NCI-H2196 (cell line): Measurements from ENCODE around the gene SPATA12.

Experiments
- DNase-seq: peaks from one replicate; lab custom pipeline; 2025; ENCODE audit not compliant: unreplicated experiment; lab: John Stamatoyannopoulos, UW

The SPATA12 gene

DNA sequence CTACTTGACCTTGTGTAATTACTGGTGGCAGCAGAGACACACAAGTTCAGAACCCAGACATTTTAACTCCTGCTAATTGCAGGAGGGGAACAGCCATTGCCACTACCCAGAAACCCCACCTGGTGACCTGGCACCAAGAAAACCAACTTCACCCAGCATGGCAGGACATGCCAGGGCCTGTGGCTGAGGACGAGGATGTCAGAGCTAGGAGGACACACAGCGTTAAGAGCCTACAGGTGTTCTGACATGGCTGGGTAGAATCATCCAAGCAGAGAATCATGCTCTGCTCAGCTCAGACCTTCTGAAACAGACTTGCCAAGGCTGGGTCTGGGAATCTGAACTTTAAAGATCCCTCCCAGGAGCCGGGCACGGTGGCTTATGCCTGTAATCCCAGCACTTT is 11.7 kb upstream of the SPATA12 start:
- DNase-seq: peak; percentile 12

DNA sequence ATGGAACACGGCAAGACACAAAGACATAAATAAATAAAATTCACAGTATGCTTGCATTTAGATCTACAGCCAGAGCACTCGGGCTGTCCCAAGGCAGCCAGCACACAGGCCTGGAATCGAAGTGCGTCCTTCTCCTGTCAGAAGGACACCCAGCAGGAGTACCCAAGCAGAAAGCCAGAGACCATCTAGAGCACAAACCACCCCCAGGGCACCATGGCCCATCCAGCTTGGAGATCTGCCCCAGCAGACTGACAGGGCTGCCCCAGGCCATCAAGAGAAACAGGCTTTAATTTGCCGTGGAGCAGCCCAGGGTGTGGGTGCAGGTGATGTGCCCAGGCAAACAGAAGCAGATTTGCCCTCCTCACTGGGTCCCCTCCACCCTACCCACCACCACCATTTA is 7.8 kb upstream of the SPATA12 start:
- no peak for DNase-seq

DNA sequence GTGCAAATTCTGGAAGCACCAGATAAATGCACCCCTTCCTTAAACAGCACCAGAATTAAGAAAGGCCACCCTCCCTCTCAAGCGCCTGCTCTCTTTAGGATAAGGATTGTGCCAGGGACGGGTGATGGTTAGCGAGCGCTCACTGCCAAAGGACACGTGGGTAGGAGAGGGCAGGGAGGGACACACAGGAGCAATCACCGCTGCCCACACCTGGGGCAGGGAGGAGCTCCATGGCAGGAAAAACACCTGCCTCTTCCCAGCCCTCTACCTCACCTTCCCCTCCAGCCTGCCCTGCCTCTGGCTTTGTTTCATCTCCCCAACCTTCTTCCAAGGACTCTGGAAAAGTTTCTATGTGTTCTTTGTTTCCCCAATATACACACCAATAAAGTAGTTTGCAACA is 7.3 kb upstream of the SPATA12 start:
- DNase-seq: no peak

- no peak for DNase-seq
Measured at GRCh38 chr3:57057351-57057750, 3.1 kb upstream of the SPATA12 start.

DNA sequence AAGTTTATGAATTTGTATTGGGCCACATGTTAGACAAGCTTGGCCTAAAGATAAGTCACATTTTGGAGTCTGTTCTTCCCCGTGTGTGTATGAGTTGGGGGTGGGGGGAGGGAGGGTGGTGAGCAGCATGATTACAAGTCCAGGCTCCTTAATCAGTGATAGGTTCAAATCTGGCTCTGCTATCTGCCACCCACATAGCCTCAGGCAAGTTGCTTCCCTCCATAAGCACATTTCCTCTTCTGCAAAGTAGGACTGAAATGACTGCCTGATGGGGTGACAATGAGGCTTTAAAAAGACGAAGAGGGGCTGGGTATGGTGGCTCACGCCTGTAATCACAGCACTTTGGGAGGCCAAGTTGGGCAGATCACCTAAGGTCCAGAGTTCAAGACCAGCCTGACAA is 1.1 kb upstream of the SPATA12 start:
- DNase-seq: no peak

DNA sequence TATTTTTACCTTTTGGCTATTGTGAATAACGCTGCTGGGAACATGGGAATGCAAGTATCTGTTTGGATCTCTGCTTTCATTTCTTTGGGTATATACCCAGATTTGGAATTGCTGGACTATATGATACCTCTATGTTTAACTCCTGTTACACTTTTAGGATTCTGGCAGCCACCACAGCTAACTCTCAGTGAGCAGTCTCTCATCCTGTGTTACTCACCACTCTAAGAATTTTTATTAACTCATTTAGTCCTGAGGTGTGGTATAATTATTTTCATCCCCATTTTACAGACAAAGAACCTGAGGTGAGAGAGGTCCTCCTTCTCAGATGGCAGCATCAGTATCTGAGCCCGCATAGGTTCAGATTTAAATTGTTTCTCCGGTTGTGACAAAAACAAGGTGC is 1.1 kb downstream of the SPATA12 start:
- DNase-seq: no peak

- no peak for DNase-seq
Measured at GRCh38 chr3:57062101-57062631, 1.7 kb downstream of the SPATA12 start.

GRCh38 chr3:57063032-57063431 is 2.6 kb downstream of the SPATA12 start:
- no peak for DNase-seq

DNA sequence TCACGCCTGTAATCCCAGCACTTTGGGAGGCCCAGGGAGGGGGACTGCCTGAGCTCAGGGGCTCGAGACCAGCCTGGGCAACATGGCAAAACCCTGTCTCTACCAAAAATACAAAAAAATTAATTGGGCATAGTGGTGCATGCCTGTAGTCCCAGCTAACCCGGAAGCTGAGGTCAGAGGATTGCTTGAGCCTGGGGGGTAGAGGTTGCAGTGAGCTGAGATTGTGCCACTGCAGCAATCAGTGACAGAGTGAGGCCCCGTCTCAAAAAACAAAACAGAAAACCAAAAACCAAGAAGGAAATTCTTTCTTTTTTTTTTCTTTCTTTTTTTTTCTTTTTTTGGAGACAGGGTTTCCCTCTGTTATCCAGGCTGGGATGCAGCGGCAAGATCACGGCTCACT is 3.5 kb downstream of the SPATA12 start:
- DNase-seq: no peak

GRCh38 chr3:57064572-57064971 is 4.1 kb downstream of the SPATA12 start:
- no peak for DNase-seq

DNA sequence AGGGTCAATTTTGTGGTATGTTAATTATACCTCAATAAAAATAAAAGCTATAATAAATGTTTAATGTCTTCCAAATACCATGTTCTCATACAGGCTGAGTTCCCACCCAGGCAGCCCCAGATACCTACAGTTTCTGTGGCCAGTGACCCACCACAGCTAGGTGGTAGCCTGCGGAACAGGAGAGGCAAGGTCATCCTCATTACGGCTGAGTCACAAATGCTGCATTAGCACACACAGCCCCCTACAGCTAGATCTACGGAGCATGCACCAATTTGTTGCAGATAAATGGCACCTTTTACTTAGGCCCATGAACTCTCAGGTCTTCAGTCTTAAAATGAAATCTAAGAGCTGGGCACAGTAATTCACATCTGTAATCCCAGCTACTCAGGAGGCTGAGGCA is 5.1 kb downstream of the SPATA12 start:
- DNase-seq: no peak

GRCh38 chr3:57066471-57066870 is 6.0 kb downstream of the SPATA12 start:
- no peak for DNase-seq

GRCh38 chr3:57068437-57069089 is 8.1 kb downstream of the SPATA12 start:
- no peak for DNase-seq

DNA sequence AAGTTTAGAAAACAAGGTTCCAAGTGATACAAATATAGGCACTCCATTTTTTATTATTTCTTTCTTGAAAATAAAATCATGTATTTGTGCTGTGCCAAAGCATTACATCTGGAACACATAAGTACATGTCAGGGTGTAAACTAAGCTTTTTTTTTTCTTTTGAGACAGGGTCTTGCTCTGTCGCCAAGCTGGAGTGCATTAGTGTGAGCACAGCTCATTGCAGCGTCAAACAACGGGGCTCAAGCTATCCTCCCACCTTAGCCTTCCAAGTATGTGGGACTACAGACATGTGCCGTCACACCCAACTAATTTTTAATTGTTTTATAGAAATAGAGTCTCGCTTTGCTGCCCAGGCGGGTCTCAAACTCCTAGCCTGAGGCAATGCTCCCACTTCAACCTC is 9.0 kb downstream of the SPATA12 start:
- DNase-seq: no peak

DNA sequence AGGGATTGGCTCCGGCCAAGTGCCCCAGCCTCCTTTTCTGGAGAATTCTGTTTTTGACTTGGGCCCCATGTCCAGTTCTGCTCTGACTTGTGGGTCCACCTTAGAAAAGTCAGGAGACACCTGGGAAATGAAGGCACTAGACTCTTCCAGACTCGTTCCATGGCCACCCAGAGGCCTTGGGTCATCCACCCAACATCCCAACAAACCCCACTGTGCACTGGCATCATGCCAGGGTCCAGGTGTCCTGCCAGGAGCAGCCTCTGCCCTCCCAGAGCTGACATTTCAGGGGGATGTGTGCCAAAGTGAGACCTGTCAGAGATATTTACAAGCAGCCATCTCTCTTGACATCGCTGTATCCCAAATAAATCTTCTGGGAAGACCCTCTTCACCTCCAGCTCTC is 13.2 kb downstream of the SPATA12 start:
- no peak for DNase-seq

DNA sequence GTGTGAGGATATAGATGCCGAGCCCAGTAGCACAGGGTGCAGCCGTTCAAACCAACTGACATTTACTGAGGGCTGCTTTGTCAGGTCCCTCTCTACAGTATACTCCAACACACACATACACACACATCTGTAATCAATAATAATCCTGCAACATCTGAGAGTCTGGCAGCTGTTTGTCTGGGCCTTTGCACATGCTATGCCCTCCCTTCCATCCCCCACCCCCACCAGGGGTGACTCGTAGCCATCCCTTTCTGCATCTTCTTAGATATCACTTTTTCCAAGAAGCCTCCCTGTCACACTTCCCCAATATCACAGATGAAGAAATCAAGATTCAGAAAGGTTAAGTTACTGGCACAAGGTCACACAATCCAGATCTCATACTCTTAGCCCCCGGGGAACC is 13.7 kb downstream of the SPATA12 start:
- no peak for DNase-seq

DNA sequence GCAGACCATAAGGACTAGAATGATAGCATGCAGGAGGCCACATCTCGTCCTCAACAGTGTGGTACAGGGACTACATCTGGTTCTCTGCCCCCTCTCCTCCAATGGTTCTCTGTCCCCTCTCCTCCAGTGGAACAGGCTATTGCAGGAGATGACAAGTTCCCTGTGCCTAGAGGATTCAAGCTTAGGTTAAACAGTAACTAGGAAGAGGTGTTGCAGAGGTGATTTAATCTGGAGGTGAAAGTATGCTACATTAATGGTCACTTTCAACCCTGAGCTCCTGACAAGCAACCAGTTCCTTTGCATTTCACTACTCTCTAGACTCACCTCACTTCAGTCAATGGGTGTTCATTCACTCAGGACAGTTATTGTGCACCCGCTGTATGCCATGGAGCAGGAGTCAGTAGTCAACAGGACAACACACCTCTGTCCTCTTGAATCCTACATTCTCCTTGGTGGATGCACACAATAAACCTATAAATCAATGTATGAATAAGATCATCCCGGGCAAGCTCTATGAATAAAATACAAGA is 16.0 kb downstream of the SPATA12 start:
- no peak for DNase-seq

- no peak for DNase-seq
Measured at GRCh38 chr3:57077630-57078343, 17.3 kb downstream of the SPATA12 start.

DNA sequence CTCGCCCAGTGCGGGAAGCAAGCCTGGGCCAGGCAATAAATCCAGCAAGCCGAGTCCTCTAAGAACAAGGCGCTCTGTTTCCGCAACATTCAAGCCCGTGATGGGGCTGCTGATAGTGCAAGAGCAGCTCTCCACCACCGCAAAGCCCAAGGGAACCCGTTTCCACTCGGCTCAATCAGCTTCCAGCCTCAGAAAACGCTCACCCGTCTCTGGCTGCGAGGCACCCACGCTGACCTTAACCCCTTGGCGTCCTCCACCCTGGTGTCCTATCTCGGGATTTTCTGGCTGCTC is 17.8 kb downstream of the SPATA12 start:
- DNase-seq: no peak

GRCh38 chr3:57078635-57079473 is 18.4 kb downstream of the SPATA12 start:
- peak; percentile 35 for DNase-seq

- DNase-seq: no peak
Measured at GRCh38 chr3:57079474-57079831, 19.0 kb downstream of the SPATA12 start.

DNA sequence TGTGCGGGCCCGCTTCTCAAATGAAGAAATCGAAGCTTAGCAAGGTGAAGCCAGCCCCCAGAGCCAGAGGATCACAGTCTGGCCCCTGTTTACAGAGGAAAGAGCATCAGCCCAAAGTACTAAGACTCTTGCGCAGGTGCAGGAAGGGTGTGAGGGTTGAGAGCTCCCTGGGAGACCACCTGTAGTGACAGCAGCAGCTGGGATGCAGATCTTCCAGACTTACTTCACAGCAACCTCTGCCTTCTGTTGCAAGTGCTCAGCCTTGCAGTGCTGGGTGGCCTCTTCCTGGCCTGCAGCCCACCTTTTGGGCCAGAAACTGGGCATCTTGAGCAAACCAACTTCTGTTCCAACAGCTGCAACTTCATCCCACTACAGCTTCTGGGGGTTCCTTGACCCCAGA is 19.7 kb downstream of the SPATA12 start:
- DNase-seq: no peak
